ENCODE measurements around the gene CCDC102A. TPM values are rescaled to one million over a fixed set of nuclear protein-coding genes. Genes with fewer than 3 reads are reported as not detected.
"Not testable (repeated sequence)": the region's sequence is repeated elsewhere in the genome, so short reads cannot be mapped to it uniquely, and the experiment has no call there.

Gene CCDC102A
- total RNA-seq, 1 experiment from 2014 or later: 8.1 TPM

- POLR2A ChIA-PET (ENCODE audit: unreplicated experiment): no interaction called here
- H3K4me2 ChIP-seq: no peak overlapping the region
- intact Hi-C loops (cut with micrococcal nuclease; ENCODE audit: unreplicated experiment): no loop called here
- no peaks in the 10 kb centered on the region for H3K79me2 ChIP-seq (ENCODE audit: low read depth)
- no peaks in the 10 kb centered on the region for H3K36me3 ChIP-seq (ENCODE audit: low read depth)
- no peaks in the 10 kb centered on the region for H3K9me3 ChIP-seq (ENCODE audit: insufficient read depth, low read depth)
- H2AFZ ChIP-seq: no peak overlapping the region
- H4K20me1 ChIP-seq (ENCODE audit: insufficient read depth): no peaks in the 10 kb centered on the region
- no peak overlapping the region for H3K27ac ChIP-seq
- no peaks in the 10 kb centered on the region for H3F3A ChIP-seq (ENCODE audit: insufficient read depth, low read depth)
- H3K4me1 ChIP-seq (replicated peaks; ENCODE audit: insufficient read depth): no peaks in the 10 kb centered on the region
- H3K27me3 ChIP-seq (ENCODE audit: insufficient read depth, low read depth): peaks cover 8% of the 10 kb centered on the region; the same call in 1 of the 2 replicates
- CTCF ChIA-PET: no interaction called here
- BruUV-seq (replicated peaks): no TSS peak
- no peak for DNase-seq
- TF ChIP-seq CTCF (conservative IDR thresholded peaks at IDR 0.05): no peak
- no peak for TF ChIP-seq EZH2 (IDR thresholded peaks at IDR 0.05; ENCODE audit: low read depth)
- no peaks in the 10 kb centered on the region for H3K9me2 ChIP-seq (ENCODE audit: insufficient read depth)
- no peak overlapping the region for H3K4me3 ChIP-seq
These were observed 34.2 kb downstream of the CCDC102A start for GRCh38 chr16:57502048-57502775.

- Histone ChIP-seq H3K4me1 (replicated peaks; ENCODE audit: insufficient read depth) (no peaks in the 10 kb centered on the region), H4K20me1 (ENCODE audit: insufficient read depth) (no peaks in the 10 kb centered on the region), H3K27ac (no peak overlapping the region), H3K9me2 (ENCODE audit: insufficient read depth) (no peaks in the 10 kb centered on the region), H3K79me2 (ENCODE audit: low read depth) (no peaks in the 10 kb centered on the region), H3K9me3 (ENCODE audit: insufficient read depth, low read depth) (no peaks in the 10 kb centered on the region), H3K36me3 (ENCODE audit: low read depth) (no peaks in the 10 kb centered on the region), H3K4me2 (no peak overlapping the region), H3K27me3 (ENCODE audit: insufficient read depth, low read depth) (peaks cover 8% of the 10 kb centered on the region; the same call in 1 of the 2 replicates), H3K4me3 (no peak overlapping the region), H2AFZ (no peak overlapping the region), H3F3A (ENCODE audit: insufficient read depth, low read depth) (no peaks in the 10 kb centered on the region)
- DNase-seq: no peak
- POLR2A ChIA-PET (ENCODE audit: unreplicated experiment): no interaction called here
- no TSS peak for BruUV-seq (replicated peaks)
- TF ChIP-seq EZH2 (IDR thresholded peaks at IDR 0.05; ENCODE audit: low read depth) (no peak), CTCF (conservative IDR thresholded peaks at IDR 0.05) (no peak)
- CTCF ChIA-PET: no interaction called here
- intact Hi-C loops (cut with micrococcal nuclease; ENCODE audit: unreplicated experiment): no loop called here
These were observed 34.9 kb downstream of the CCDC102A start for GRCh38 chr16:57501492-57501891.

- POLR2A ChIA-PET (ENCODE audit: unreplicated experiment): no interaction called here
- H3K4me2 ChIP-seq: no peak overlapping the region
- CTCF ChIA-PET: no interaction called here
These were observed 35.7 kb downstream of the CCDC102A start for GRCh38 chr16:57500578-57501111.

GRCh38 chr16:57499941-57500340, 36.4 kb downstream of the CCDC102A start:
- H3K9me2 ChIP-seq (ENCODE audit: insufficient read depth); intact Hi-C loops (cut with micrococcal nuclease; ENCODE audit: unreplicated experiment); H3K4me1 ChIP-seq (replicated peaks; ENCODE audit: insufficient read depth); POLR2A ChIA-PET (ENCODE audit: unreplicated experiment); H3K27me3 ChIP-seq (ENCODE audit: insufficient read depth, low read depth); H3K4me3 ChIP-seq; BruUV-seq (replicated peaks); H3K79me2 ChIP-seq (ENCODE audit: low read depth); H3F3A ChIP-seq (ENCODE audit: insufficient read depth, low read depth); H3K4me2 ChIP-seq; H4K20me1 ChIP-seq (ENCODE audit: insufficient read depth); H3K27ac ChIP-seq; DNase-seq; H2AFZ ChIP-seq; H3K9me3 ChIP-seq (ENCODE audit: insufficient read depth, low read depth); CTCF ChIA-PET; H3K36me3 ChIP-seq (ENCODE audit: low read depth): not testable (repeated sequence)

More at GRCh38 chr16:57500578-57501111, 35.7 kb downstream of the CCDC102A start:
- no peak overlapping the region for H3K27ac ChIP-seq
- H3K4me1 ChIP-seq (replicated peaks; ENCODE audit: insufficient read depth): no peaks in the 10 kb centered on the region
- H3K9me2 ChIP-seq (ENCODE audit: insufficient read depth): no peaks in the 10 kb centered on the region
- H4K20me1 ChIP-seq (ENCODE audit: insufficient read depth): no peaks in the 10 kb centered on the region
- H2AFZ ChIP-seq: no peak overlapping the region
- no peaks in the 10 kb centered on the region for H3F3A ChIP-seq (ENCODE audit: insufficient read depth, low read depth)
- H3K27me3 ChIP-seq (ENCODE audit: insufficient read depth, low read depth): peaks cover 8% of the 10 kb centered on the region; the same call in 1 of the 2 replicates
- no peaks in the 10 kb centered on the region for H3K79me2 ChIP-seq (ENCODE audit: low read depth)
- no peaks in the 10 kb centered on the region for H3K36me3 ChIP-seq (ENCODE audit: low read depth)
- no peak overlapping the region for H3K4me3 ChIP-seq
- H3K9me3 ChIP-seq (ENCODE audit: insufficient read depth, low read depth): no peaks in the 10 kb centered on the region
- no TSS peak for BruUV-seq (replicated peaks)
- TF ChIP-seq CTCF (conservative IDR thresholded peaks at IDR 0.05): no peak
- no peak for TF ChIP-seq EZH2 (IDR thresholded peaks at IDR 0.05; ENCODE audit: low read depth)
- no peak for DNase-seq
- intact Hi-C loops (cut with micrococcal nuclease; ENCODE audit: unreplicated experiment): no loop called here
